Ectodermal cell (in vitro differentiated cells): Measurements from ENCODE around the gene NBEAL1.
"Not testable (repeated sequence)": the region's sequence is repeated elsewhere in the genome, so short reads cannot be mapped to it uniquely, and the experiment has no call there.

Source experiments
- H3K27ac ChIP-seq: 2 replicates; pipeline ENCODE4 v1.7.0; 2013; ENCODE audit warnings: mild to moderate bottlenecking, low read depth, low read length; ENCODE audit not compliant: insufficient read depth, poor library complexity, severe bottlenecking
- H3K27me3 ChIP-seq: 2 replicates; pipeline ENCODE4 v1.7.0; 2013; ENCODE audit warnings: mild to moderate bottlenecking, low read length; ENCODE audit not compliant: insufficient read depth, control insufficient read depth, poor library complexity, severe bottlenecking
- H3K36me3 ChIP-seq: one replicate; pipeline ENCODE4 v1.7.0; 2013; ENCODE audit warnings: low read length; ENCODE audit not compliant: control insufficient read depth, insufficient read depth
- H3K4me1 ChIP-seq: one replicate; pipeline ENCODE4 v1.7.0; 2013; ENCODE audit warnings: low read length; ENCODE audit not compliant: control insufficient read depth, insufficient read depth
- H3K4me3 ChIP-seq: 2 replicates; pipeline ENCODE4 v1.7.0; 2013; ENCODE audit warnings: low read depth, low read length, control low read depth; ENCODE audit not compliant: insufficient read depth
- H3K9me3 ChIP-seq: 2 replicates; pipeline ENCODE4 v1.7.0; 2013; ENCODE audit warnings: mild to moderate bottlenecking, low read length, moderate library complexity; ENCODE audit not compliant: control insufficient read depth
- WGBS, 2 experiments: methylation state at CpG; one replicate each; pipeline ENCODE4 v1.1.7; 2013; ENCODE audit warnings: missing lambda C conversion rate in 2 of 2; 5-methylcytosine and 5-hydroxymethylcytosine counted together

Gene NBEAL1

GRCh38 chr2:203155406-203155805 is 140.7 kb downstream of the NBEAL1 start:
- 67 to 68% methylated on average over 1 of the region's 1 CpG for WGBS, 2 experiments
- no peaks in the 10 kb centered on the region for H3K36me3 ChIP-seq
- H3K27ac ChIP-seq, result no peak overlapping the region

DNA sequence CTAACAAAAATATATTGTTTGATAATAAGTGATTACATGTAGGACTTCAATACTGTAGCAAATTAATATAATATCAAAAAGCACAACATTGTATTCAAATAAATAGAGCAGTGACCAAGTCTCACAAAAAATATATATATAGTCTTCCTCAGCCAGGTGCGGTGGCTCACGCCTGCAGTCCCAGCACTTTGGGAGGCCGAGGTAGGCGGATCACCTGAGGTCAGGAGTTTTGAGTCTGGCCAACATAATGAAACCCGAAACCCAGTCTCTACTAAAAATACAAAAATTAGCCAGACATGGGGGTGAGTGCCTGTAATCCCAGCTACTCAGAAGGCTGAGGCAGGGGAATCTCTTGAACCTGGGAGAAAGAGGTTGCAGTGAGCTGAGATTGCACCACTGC is 148.0 kb downstream of the NBEAL1 start:
- H3K4me3 ChIP-seq, H3K27ac ChIP-seq, H3K4me1 ChIP-seq, H3K27me3 ChIP-seq, H3K9me3 ChIP-seq, H3K36me3 ChIP-seq: not testable (repeated sequence)
- WGBS, 2 experiments, result 86% methylated on average over 5 of the region's 5 CpGs

More at GRCh38 chr2:203155406-203155805, 140.7 kb downstream of the NBEAL1 start:
- Histone ChIP-seq H3K4me3 (no peak overlapping the region), H3K9me3 (no peaks in the 10 kb centered on the region), H3K27me3 (no peaks in the 10 kb centered on the region), H3K4me1 (no peaks in the 10 kb centered on the region)

GRCh38 chr2:203164311-203164935 is 149.7 kb downstream of the NBEAL1 start:
- H3K36me3 ChIP-seq, result no peaks in the 10 kb centered on the region
- no peak overlapping the region for H3K27ac ChIP-seq
- no peaks in the 10 kb centered on the region for H3K27me3 ChIP-seq
- H3K9me3 ChIP-seq, result no peaks in the 10 kb centered on the region
- H3K4me1 ChIP-seq, result no peaks in the 10 kb centered on the region
- H3K4me3 ChIP-seq, result no peak overlapping the region
- WGBS, 2 experiments, result 92 to 100% methylated on average over 1 of the region's 1 CpG

- no peak overlapping the region for H3K27ac ChIP-seq
Observed at GRCh38 chr2:203167751-203168150, 153.1 kb downstream of the NBEAL1 start.

DNA sequence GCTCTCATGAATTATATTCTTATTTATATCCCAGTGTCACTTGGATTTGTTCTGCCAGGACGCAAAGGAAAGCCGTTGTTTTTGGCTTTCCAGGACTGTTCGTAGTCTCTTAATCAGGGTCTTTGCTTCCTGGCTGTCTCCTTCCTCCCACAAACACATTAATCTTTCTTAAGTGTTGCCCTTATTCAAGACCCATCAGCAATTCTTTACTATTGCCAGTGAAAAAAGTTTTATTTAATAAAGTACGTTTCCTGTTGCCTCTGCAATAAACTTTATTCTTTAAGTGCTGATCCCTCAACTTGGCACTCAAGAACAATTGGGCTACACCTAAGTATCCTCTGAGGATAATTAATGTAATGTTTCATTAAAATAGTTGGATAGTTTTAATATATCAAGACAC is 155.8 kb downstream of the NBEAL1 start:
- Histone ChIP-seq H3K4me1 (no peaks in the 10 kb centered on the region), H3K27me3 (no peaks in the 10 kb centered on the region), H3K4me3 (no peak overlapping the region), H3K9me3 (no peaks in the 10 kb centered on the region), H3K36me3 (no peaks in the 10 kb centered on the region), H3K27ac (no peak overlapping the region)
- WGBS, 2 experiments, result 94 to 99% methylated on average over 3 to 4 of the region's 4 CpGs

More at GRCh38 chr2:203167751-203168150, 153.1 kb downstream of the NBEAL1 start:
- Histone ChIP-seq H3K27me3 (no peaks in the 10 kb centered on the region), H3K9me3 (no peaks in the 10 kb centered on the region), H3K4me1 (no peaks in the 10 kb centered on the region), H3K36me3 (no peaks in the 10 kb centered on the region), H3K4me3 (no peak overlapping the region)
- WGBS, 2 experiments, result 88 to 91% methylated on average over 5 of the region's 5 CpGs

- Histone ChIP-seq H3K27ac (no peak overlapping the region), H3K27me3 (no peaks in the 10 kb centered on the region), H3K9me3 (no peaks in the 10 kb centered on the region), H3K4me3 (no peak overlapping the region), H3K36me3 (no peaks in the 10 kb centered on the region), H3K4me1 (no peaks in the 10 kb centered on the region)
- WGBS, 2 experiments, result 100% methylated on average over 1 of the region's 1 CpG; no CpG with 5 or more reads in 1 of the 2 experiments
Observed at GRCh38 chr2:203175371-203175770, 160.7 kb downstream of the NBEAL1 start.

DNA sequence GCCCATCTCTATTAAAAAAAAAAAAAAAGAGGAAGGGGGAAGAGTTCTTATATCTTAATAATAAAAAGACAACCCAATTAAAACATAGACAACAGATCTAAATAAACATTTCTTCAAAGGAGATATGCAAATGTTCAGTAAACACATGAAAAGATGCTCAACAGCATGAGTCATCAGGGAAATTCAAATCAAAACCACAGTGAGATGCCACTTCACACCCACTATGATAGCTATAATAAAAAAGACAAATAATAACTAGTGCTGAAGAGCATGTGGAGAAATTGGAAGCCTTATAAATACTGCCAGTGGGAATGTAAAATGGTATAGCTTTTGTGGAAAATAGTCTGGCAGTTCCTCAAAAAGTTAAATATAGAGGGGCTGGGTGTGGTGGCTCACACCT is 162.7 kb downstream of the NBEAL1 start:
- Histone ChIP-seq H3K27me3 (no peaks in the 10 kb centered on the region), H3K4me1 (no peaks in the 10 kb centered on the region), H3K36me3 (no peaks in the 10 kb centered on the region), H3K27ac (no peak overlapping the region), H3K4me3 (no peak overlapping the region), H3K9me3 (no peaks in the 10 kb centered on the region)

GRCh38 chr2:203185864-203186263 is 171.2 kb downstream of the NBEAL1 start:
- H3K9me3 ChIP-seq, result no peaks in the 10 kb centered on the region
- no peaks in the 10 kb centered on the region for H3K36me3 ChIP-seq
- H3K27me3 ChIP-seq, result no peaks in the 10 kb centered on the region
- 90 to 93% methylated on average over 1 of the region's 1 CpG for WGBS, 2 experiments
- no peaks in the 10 kb centered on the region for H3K4me1 ChIP-seq
- H3K4me3 ChIP-seq, result no peak overlapping the region
- H3K27ac ChIP-seq, result no peak overlapping the region

- not testable (repeated sequence) for H3K36me3 ChIP-seq, H3K4me3 ChIP-seq, H3K4me1 ChIP-seq, H3K27ac ChIP-seq, H3K9me3 ChIP-seq, H3K27me3 ChIP-seq
- WGBS, 2 experiments, result 95 to 99% methylated on average over 8 to 10 of the region's 17 CpGs
Observed at GRCh38 chr2:203190547-203190946, 175.9 kb downstream of the NBEAL1 start.

- H3K4me3 ChIP-seq, H3K4me1 ChIP-seq, H3K36me3 ChIP-seq, H3K27ac ChIP-seq, H3K27me3 ChIP-seq, H3K9me3 ChIP-seq: not testable (repeated sequence)
- WGBS, 2 experiments, result 96% methylated on average over 6 of the region's 6 CpGs
Observed at GRCh38 chr2:203191026-203191425, 176.4 kb downstream of the NBEAL1 start.

DNA sequence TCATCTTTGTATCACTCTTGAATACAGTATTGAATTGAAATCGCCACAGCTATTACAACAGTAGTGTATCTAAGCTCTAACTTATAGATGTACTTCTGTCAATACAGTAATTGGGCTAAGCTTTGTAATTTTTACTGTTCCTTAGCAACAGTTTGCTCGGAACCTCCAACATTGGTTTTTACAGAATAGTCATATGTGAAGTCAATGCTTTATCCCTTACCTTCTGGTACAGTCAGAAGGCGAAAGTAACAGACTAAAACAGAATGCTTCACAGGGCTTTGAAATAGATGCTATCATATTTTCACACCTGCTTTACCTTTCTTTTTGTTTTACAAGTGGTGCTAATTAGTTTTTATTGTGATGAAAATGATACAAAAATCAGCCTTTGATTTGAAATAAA is 177.3 kb downstream of the NBEAL1 start:
- no peaks in the 10 kb centered on the region for H3K36me3 ChIP-seq
- no peaks in the 10 kb centered on the region for H3K27me3 ChIP-seq
- WGBS, 2 experiments, result 91 to 100% methylated on average over 2 to 3 of the region's 3 CpGs
- no peak overlapping the region for H3K4me3 ChIP-seq
- no peaks in the 10 kb centered on the region for H3K4me1 ChIP-seq
- H3K27ac ChIP-seq, result no peak overlapping the region
- no peaks in the 10 kb centered on the region for H3K9me3 ChIP-seq
